ENCODE data around the gene ANXA2R. TPM values are rescaled to one million over a fixed set of nuclear protein-coding genes. Genes with fewer than 3 reads are reported as not detected.

Gene ANXA2R
- polyA plus RNA-seq, 3 donors, result 2.3 to 6.4 (median 3.1) TPM

- peaks cover 0 to 8% (median 4%) of the 10 kb centered on the region in 7 donors for H3K9me3 Mint-ChIP-seq
- Histone ChIP-seq H2AFZ (ENCODE audit: insufficient read depth, low read depth, low read length, poor library complexity, severe bottlenecking) (peak overlapping the region; percentile 87), H3K9ac (ENCODE audit: insufficient read depth, low read length, poor library complexity, severe bottlenecking) (peak overlapping the region; percentile 83), H3K4me3 (replicated peaks in 1 of 3; ENCODE audit: low read depth in 2 of 3, low read length in 3 of 3) (peak overlapping the region; percentile 58 to 96 (median 86)), H3K79me2 (ENCODE audit: insufficient read depth, low read length) (no peaks in the 10 kb centered on the region), H3K4me1 (ENCODE audit: control insufficient read depth in 1 of 2, insufficient read depth in 2 of 2, low read length in 2 of 2) (peaks cover 38 to 57% of the 10 kb centered on the region in 2 donors), H3K27ac (ENCODE audit: low read depth in 1 of 2, low read length in 2 of 2) (peak overlapping the region; percentile 97), H3K9me3 (replicated peaks in 1 of 2; ENCODE audit: control insufficient read depth in 1 of 2, insufficient read depth in 1 of 2, low read length in 2 of 2) (no peaks in the 10 kb centered on the region), H3K36me3 (replicated peaks in 1 of 2; ENCODE audit: control insufficient read depth in 1 of 2, insufficient read depth in 2 of 2, low read length in 2 of 2) (no peaks in the 10 kb centered on the region), H3K4me2 (replicated peaks; ENCODE audit: extremely low read depth, low read length, poor library complexity, severe bottlenecking) (peak overlapping the region; percentile 81), H4K20me1 (ENCODE audit: insufficient read depth, low read length) (no peaks in the 10 kb centered on the region), H3K27me3 (ENCODE audit: control insufficient read depth in 2 of 2, insufficient read depth in 2 of 2, low read length in 2 of 2) (no peaks in the 10 kb centered on the region)
- peaks cover 40% of the 10 kb centered on the region for H3K4me1 Mint-ChIP-seq
- DNase-seq, result peak; percentile 86
- H3K27ac Mint-ChIP-seq, result peak overlapping the region; percentile 94 to 100 (median 99)
- peak overlapping the region; percentile 88 to 96 for H3K4me3 Mint-ChIP-seq
- TF ChIP-seq CTCF (IDR thresholded peaks at IDR 0.05), result no peak
- H3K36me3 Mint-ChIP-seq, result no peaks in the 10 kb centered on the region
- under 1% methylated on average over 22 of the region's 25 CpGs for WGBS (ENCODE audit: insufficient coverage)
- intact Hi-C loops (cut with micrococcal nuclease), result loop anchor here (1.0 to 5.0 kb wide), 4 partner anchors 13 to 56 kb away; partner anchors contain the start of gene ANXA2R (in 1 of the 2)
- H3K27me3 Mint-ChIP-seq (ENCODE audit: low read depth in 3 of 3), result peaks cover 0 to 3% (median 2%) of the 10 kb centered on the region in 3 donors
Observed at GRCh38 chr5:43007911-43008362, 32.2 kb downstream of the ANXA2R start.

- H3K27me3 ChIP-seq (ENCODE audit: control insufficient read depth in 2 of 2, insufficient read depth in 2 of 2, low read length in 2 of 2), result no peaks in the 10 kb centered on the region
- H4K20me1 ChIP-seq (ENCODE audit: insufficient read depth, low read length), result no peaks in the 10 kb centered on the region
- TF ChIP-seq CTCF (IDR thresholded peaks at IDR 0.05), result no peak
- 0% methylated on average over 21 of the region's 27 CpGs for WGBS (ENCODE audit: insufficient coverage)
- Mint-ChIP-seq H3K27me3 (ENCODE audit: low read depth in 3 of 3) (peaks cover 0 to 3% (median 2%) of the 10 kb centered on the region in 3 donors), H3K4me1 (peaks cover 39% of the 10 kb centered on the region), H3K4me3 (peak overlapping the region; percentile 88 to 96), H3K27ac (peak overlapping the region; percentile 94 to 100 (median 99)), H3K36me3 (no peaks in the 10 kb centered on the region), H3K9me3 (peaks cover 0 to 8% (median 3%) of the 10 kb centered on the region in 7 donors)
- H3K4me2 ChIP-seq (replicated peaks; ENCODE audit: extremely low read depth, low read length, poor library complexity, severe bottlenecking), result peak overlapping the region; percentile 81
- no peaks in the 10 kb centered on the region for H3K79me2 ChIP-seq (ENCODE audit: insufficient read depth, low read length)
- peak overlapping the region; percentile 58 to 96 (median 86) for H3K4me3 ChIP-seq (replicated peaks in 1 of 3; ENCODE audit: low read depth in 2 of 3, low read length in 3 of 3)
- no peaks in the 10 kb centered on the region for H3K36me3 ChIP-seq (replicated peaks in 1 of 2; ENCODE audit: control insufficient read depth in 1 of 2, insufficient read depth in 2 of 2, low read length in 2 of 2)
- peak overlapping the region; percentile 83 for H3K9ac ChIP-seq (ENCODE audit: insufficient read depth, low read length, poor library complexity, severe bottlenecking)
- H3K9me3 ChIP-seq (replicated peaks in 1 of 2; ENCODE audit: control insufficient read depth in 1 of 2, insufficient read depth in 1 of 2, low read length in 2 of 2), result no peaks in the 10 kb centered on the region
- H2AFZ ChIP-seq (ENCODE audit: insufficient read depth, low read depth, low read length, poor library complexity, severe bottlenecking), result peak overlapping the region; percentile 87
- H3K4me1 ChIP-seq (ENCODE audit: control insufficient read depth in 1 of 2, insufficient read depth in 2 of 2, low read length in 2 of 2), result peaks cover 38 to 57% of the 10 kb centered on the region in 2 donors
- H3K27ac ChIP-seq (ENCODE audit: low read depth in 1 of 2, low read length in 2 of 2), result peak overlapping the region; percentile 97
- DNase-seq, result peak; percentile 90 to 92 (median 90)
- intact Hi-C loops (cut with micrococcal nuclease), result loop anchor here (1.0 to 5.0 kb wide), 4 partner anchors 12 to 55 kb away; partner anchors contain the start of gene ANXA2R (in 1 of the 2)
Observed at GRCh38 chr5:43007246-43007910, 32.7 kb downstream of the ANXA2R start.

All from CD14-positive monocyte (primary cell).